Liver (tissue), 9 donors: ENCODE measurements around the gene MCF2L. TPM values are rescaled to one million over a fixed set of nuclear protein-coding genes. Genes with fewer than 3 reads are reported as not detected.

Experiments
- DNase-seq: peaks from one replicate; pipeline ENCODE4 v3.0.0-alpha.2; 2017; ENCODE audit warnings: low spot score
- H3K27ac ChIP-seq, 2 donors: one replicate each; pipeline ENCODE4 v1.7.0; 2013; ENCODE audit warnings: inconsistent platforms in 2 of 2, low read length in 2 of 2, control low read depth in 1 of 2, low read depth in 1 of 2, mild to moderate bottlenecking in 1 of 2
- H3K27me3 ChIP-seq, 4 donors: one replicate each; pipeline versions ENCODE4 v1.6.1 to v1.7.0; 2013; ENCODE audit warnings: low read length in 3 of 4, inconsistent platforms in 1 of 4, mild to moderate bottlenecking in 1 of 4, moderate library complexity in 1 of 4; ENCODE audit not compliant: control insufficient read depth in 4 of 4, insufficient read depth in 4 of 4
- H3K36me3 ChIP-seq, 4 donors: one replicate each; pipeline versions ENCODE4 v1.6.1 to v1.7.0; 2013; ENCODE audit warnings: low read length in 3 of 4, mild to moderate bottlenecking in 3 of 4, low read depth in 1 of 4, moderate library complexity in 1 of 4; ENCODE audit not compliant: control insufficient read depth in 4 of 4, insufficient read depth in 3 of 4
- H3K4me1 ChIP-seq, 4 donors: one replicate each; pipeline versions ENCODE4 v1.6.1 to v1.7.0; 2013; ENCODE audit warnings: low read length in 3 of 4, mild to moderate bottlenecking in 3 of 4, moderate library complexity in 1 of 4; ENCODE audit not compliant: control insufficient read depth in 4 of 4, insufficient read depth in 4 of 4
- H3K4me3 ChIP-seq, 3 donors: one replicate each; pipeline versions ENCODE4 v1.6.1 to v1.7.0; 2013; ENCODE audit warnings: low read length in 3 of 3, control low read depth in 1 of 3, low read depth in 1 of 3, mild to moderate bottlenecking in 1 of 3
- H3K9ac ChIP-seq, 2 donors: one replicate each; pipeline ENCODE4 v1.7.0; 2013; ENCODE audit warnings: low read length in 2 of 2, mild to moderate bottlenecking in 2 of 2, moderate library complexity in 2 of 2, control low read depth in 1 of 2, low read depth in 1 of 2
- H3K9me3 ChIP-seq, 4 donors: one replicate each; pipeline versions ENCODE4 v1.6.1 to v1.7.0; 2013; ENCODE audit warnings: low read length in 3 of 4; ENCODE audit not compliant: control insufficient read depth in 4 of 4
- ATF3 ChIP-seq: IDR thresholded peaks from 2 replicates; pipeline ENCODE4 v1.6.1; 2016; ENCODE audit warnings: antibody characterized with exemption
- CTCF ChIP-seq: fragments of 150-350 bp; IDR thresholded peaks from 2 replicates; pipeline ENCODE4 v1.5.1; 2017; ENCODE audit warnings: improper control_type of control experiment, low read depth, low read length; ENCODE audit not compliant: missing input control
- EGR1 ChIP-seq, 2 donors: IDR thresholded peaks; 2 replicates each; pipeline ENCODE4 v1.6.1; 2016 to 2018; ENCODE audit warnings: antibody characterized with exemption in 2 of 2, low read depth in 2 of 2
- FOXA1 ChIP-seq: IDR thresholded peaks from 2 replicates; pipeline ENCODE4 v1.6.1; 2016; ENCODE audit warnings: antibody characterized with exemption
- FOXA2 ChIP-seq: IDR thresholded peaks from 2 replicates; pipeline ENCODE4 v1.6.1; 2016; ENCODE audit warnings: antibody characterized with exemption
- GABPA ChIP-seq, 2 donors: IDR thresholded peaks in 1 of 2; conservative IDR thresholded peaks in 1 of 2; 2 replicates each; pipeline ENCODE4 v1.6.1; 2016; ENCODE audit warnings: antibody characterized with exemption in 2 of 2, mild to moderate bottlenecking in 1 of 2, moderate library complexity in 1 of 2
- HNF4A ChIP-seq, 2 donors: conservative IDR thresholded peaks; 2 replicates each; pipeline ENCODE4 v1.6.1; 2016; ENCODE audit warnings: antibody characterized with exemption in 2 of 2, mild to moderate bottlenecking in 2 of 2
- HNF4G ChIP-seq: IDR thresholded peaks from 2 replicates; pipeline ENCODE4 v1.6.1; 2016; ENCODE audit warnings: antibody characterized with exemption
- JUND ChIP-seq, 2 donors: IDR thresholded peaks; 2 replicates each; pipeline ENCODE4 v1.6.1; 2016; ENCODE audit warnings: antibody characterized with exemption in 2 of 2
- MAX ChIP-seq: IDR thresholded peaks from 2 replicates; pipeline ENCODE4 v1.6.1; 2016; ENCODE audit warnings: antibody characterized with exemption
- NR2F2 ChIP-seq: IDR thresholded peaks from 2 replicates; pipeline ENCODE4 v1.6.1; 2016; ENCODE audit warnings: antibody characterized with exemption
- RAD21 ChIP-seq, 2 donors: IDR thresholded peaks; 2 replicates each; pipeline ENCODE4 v1.6.1; 2016; ENCODE audit warnings: antibody characterized with exemption in 2 of 2, mild to moderate bottlenecking in 2 of 2
- REST ChIP-seq: IDR thresholded peaks from 2 replicates; pipeline ENCODE4 v1.6.1; 2016; ENCODE audit warnings: antibody characterized with exemption, mild to moderate bottlenecking
- RXRA ChIP-seq, 2 donors: IDR thresholded peaks; 2 replicates each; pipeline ENCODE4 v1.6.1; 2017 to 2018; ENCODE audit warnings: antibody characterized with exemption in 2 of 2, mild to moderate bottlenecking in 1 of 2
- SP1 ChIP-seq: IDR thresholded peaks from 2 replicates; pipeline ENCODE4 v1.6.1; 2018; ENCODE audit warnings: antibody characterized with exemption, mild to moderate bottlenecking
- TAF1 ChIP-seq: conservative IDR thresholded peaks from 2 replicates; pipeline ENCODE4 v1.6.1; 2016; ENCODE audit warnings: antibody characterized with exemption, mild to moderate bottlenecking
- YY1 ChIP-seq: IDR thresholded peaks from 2 replicates; pipeline ENCODE4 v1.6.1; 2016; ENCODE audit warnings: antibody characterized with exemption, mild to moderate bottlenecking
- ZBTB33 ChIP-seq: IDR thresholded peaks from 2 replicates; pipeline ENCODE4 v1.6.1; 2016; ENCODE audit warnings: antibody characterized with exemption
- WGBS: extraction: QIAGEN DNeasy Blood & Tissue Kit; methylation state at CpG from one replicate; pipeline ENCODE4 v1.1.7; 2013; 5-methylcytosine and 5-hydroxymethylcytosine counted together
- polyA plus RNA-seq, 2 donors: library from polyadenylated mRNA; stranded (reverse) in 1 of 2; unstranded in 1 of 2; fragments of 200-250 nt in 1 of 2; fragments of >200 nt in 1 of 2; fragmentation: Nextera tagmentation in 1 of 2; extraction: Ambion mirVana in 1 of 2; gene quantifications; one replicate each; pipeline versions ENCODE4 v1.2.1 to v1.2.3, GENCODE V29; 2013 to 2015
- total RNA-seq, 2 donors: library from RNA; depleted of rRNA; stranded (reverse); fragments of >200 nt; gene quantifications; one replicate each; pipeline ENCODE4 v1.2.3, GENCODE V29; 2014
- donor health status: healthy.
- donor health status: healthy.
- donor health status: healthy.
- donor health status: healthy.
- donor health status: healthy.

MCF2L gene
- total and polyA plus RNA-seq, 4 donors = 2.9 to 12.8 (median 7.1) TPM

GRCh38 chr13:113033054-113033850, 64.2 kb downstream of the MCF2L start:
- WGBS = 85% methylated on average over 43 of the region's 43 CpGs
- Histone ChIP-seq H3K4me3 (no peak overlapping the region), H3K4me1 (peaks cover 0 to 11% (median 5%) of the 10 kb centered on the region in 4 donors), H3K9ac (no peak overlapping the region), H3K36me3 (no peaks in the 10 kb centered on the region), H3K27ac (no peak overlapping the region), H3K27me3 (no peaks in the 10 kb centered on the region), H3K9me3 (no peaks in the 10 kb centered on the region)
- no peak for TF ChIP-seq HNF4G
- no peak for TF ChIP-seq FOXA2
- TF ChIP-seq HNF4A (conservative IDR thresholded peaks at IDR 0.05) = no peak
- TF ChIP-seq ZBTB33 = no peak
- TF ChIP-seq JUND (IDR thresholded peaks at IDR 0.05) = no peak
- TF ChIP-seq EGR1 (IDR thresholded peaks at IDR 0.05; ENCODE audit: low read depth in 2 of 2) = no peak
- TF ChIP-seq TAF1 = no peak
- TF ChIP-seq YY1 = no peak
- no peak for TF ChIP-seq CTCF
- no peak for TF ChIP-seq RXRA (IDR thresholded peaks at IDR 0.05)
- TF ChIP-seq GABPA (IDR thresholded peaks at IDR 0.05 in 1 of 2, conservative IDR thresholded peaks at IDR 0.05 in 1 of 2) = no peak
- no peak for TF ChIP-seq REST
- no peak for TF ChIP-seq MAX
- TF ChIP-seq SP1 = no peak
- no peak for TF ChIP-seq RAD21 (IDR thresholded peaks at IDR 0.05)
- TF ChIP-seq FOXA1 = no peak
- TF ChIP-seq ATF3 = no peak
- TF ChIP-seq NR2F2 = no peak
- no peak for DNase-seq
